Mesendoderm (in vitro differentiated cells): ENCODE results near the gene TP53AIP1.

ENCODE experiments used
- DNase-seq: peaks from one replicate; pipeline ENCODE4 v3.0.0; 2013
- H2AK5ac ChIP-seq: 2 replicates; pipeline ENCODE4 v1.6.1; 2013; ENCODE audit warnings: low read length, inconsistent platforms
- H2BK120ac ChIP-seq: 2 replicates; pipeline ENCODE4 v1.6.1; 2013; ENCODE audit warnings: low read depth, mild to moderate bottlenecking, low read length, moderate library complexity, mixed read lengths
- H2BK15ac ChIP-seq: replicated peaks from 2 replicates; pipeline ENCODE4 v1.6.1; 2013; ENCODE audit warnings: low read depth, mild to moderate bottlenecking, moderate library complexity
- H2BK5ac ChIP-seq: 2 replicates; pipeline ENCODE4 v1.6.1; 2013; ENCODE audit warnings: low read length, inconsistent platforms
- H3K18ac ChIP-seq: 2 replicates; pipeline ENCODE4 v1.6.1; 2013; ENCODE audit warnings: mild to moderate bottlenecking, low read length, mixed read lengths
- H3K23ac ChIP-seq: one replicate; pipeline ENCODE4 v1.6.1; 2013; ENCODE audit warnings: low read length
- H3K27ac ChIP-seq: 2 replicates; pipeline ENCODE4 v1.5.1; 2013; ENCODE audit warnings: low read depth, mild to moderate bottlenecking, inconsistent platforms, low read length, moderate library complexity
- H3K27me3 ChIP-seq: 2 replicates; pipeline ENCODE4 v1.6.1; 2013; ENCODE audit warnings: low read length, control low read depth, mild to moderate bottlenecking, inconsistent platforms; ENCODE audit not compliant: insufficient read depth, poor library complexity
- H3K36me3 ChIP-seq: 2 replicates; pipeline ENCODE4 v1.6.1; 2013; ENCODE audit warnings: low read length, inconsistent platforms; ENCODE audit not compliant: control insufficient read depth, insufficient read depth
- H3K4ac ChIP-seq: one replicate; pipeline ENCODE4 v1.6.1; 2013; ENCODE audit warnings: low read depth, mild to moderate bottlenecking, low read length, moderate library complexity
- H3K4me1 ChIP-seq: 2 replicates; pipeline ENCODE4 v1.6.1; 2013; ENCODE audit warnings: low read depth, low read length, inconsistent platforms; ENCODE audit not compliant: control insufficient read depth
- H3K4me2 ChIP-seq: 2 replicates; pipeline ENCODE4 v1.6.1; 2013; ENCODE audit warnings: low read length
- H3K4me3 ChIP-seq: 2 replicates; pipeline ENCODE4 v1.5.1; 2013; ENCODE audit warnings: mild to moderate bottlenecking, low read length
- H3K56ac ChIP-seq: one replicate; pipeline ENCODE4 v1.6.1; 2013; ENCODE audit warnings: low read length
- H3K79me1 ChIP-seq: 2 replicates; pipeline ENCODE4 v1.6.1; 2013; ENCODE audit warnings: low read length, inconsistent platforms
- H3K79me2 ChIP-seq: 2 replicates; pipeline ENCODE4 v1.6.1; 2013; ENCODE audit warnings: mild to moderate bottlenecking, low read length; ENCODE audit not compliant: control insufficient read depth, insufficient read depth
- H3K9ac ChIP-seq: 2 replicates; pipeline ENCODE4 v1.6.1; 2013; ENCODE audit warnings: low read length, inconsistent platforms
- H4K5ac ChIP-seq: one replicate; pipeline ENCODE4 v1.6.1; 2013; ENCODE audit warnings: low read length
- H4K8ac ChIP-seq: one replicate; pipeline ENCODE4 v1.6.1; 2013; ENCODE audit warnings: low read depth, mild to moderate bottlenecking, control low read depth, low read length, moderate library complexity
- WGBS: extraction: QIAGEN DNeasy Blood & Tissue Kit; methylation state at CpG from one replicate; pipeline ENCODE4 v1.1.7; 2013; ENCODE audit warnings: low lambda C conversion rate, missing lambda C conversion rate; ENCODE audit not compliant: insufficient coverage; ENCODE audit errors: extremely low coverage; 5-methylcytosine and 5-hydroxymethylcytosine counted together

TP53AIP1 gene

GRCh38 chr11:128898580-128899344, 43.9 kb downstream of the TP53AIP1 start:
- Histone ChIP-seq H2AK5ac (no peak overlapping the region), H2BK120ac (no peak overlapping the region), H3K23ac (no peak overlapping the region), H4K8ac (no peak overlapping the region), H3K4me2 (no peak overlapping the region), H3K4me1 (peaks cover 12% of the 10 kb centered on the region), H2BK5ac (no peak overlapping the region), H2BK15ac (no peak overlapping the region), H3K27ac (no peak overlapping the region), H3K79me1 (no peaks in the 10 kb centered on the region), H3K36me3 (no peaks in the 10 kb centered on the region), H3K9ac (no peak overlapping the region), H3K18ac (no peak overlapping the region), H3K4ac (no peak overlapping the region), H3K79me2 (no peaks in the 10 kb centered on the region), H4K5ac (no peak overlapping the region), H3K4me3 (no peak overlapping the region), H3K56ac (no peak overlapping the region), H3K27me3 (peaks cover 29% of the 10 kb centered on the region)
- WGBS = no CpG with 5 or more reads among the region's 13 CpGs
- DNase-seq = no peak

GRCh38 chr11:128897826-128898225, 44.8 kb downstream of the TP53AIP1 start:
- Histone ChIP-seq H4K5ac (no peak overlapping the region), H3K79me1 (no peaks in the 10 kb centered on the region), H3K4ac (no peak overlapping the region), H3K36me3 (no peaks in the 10 kb centered on the region), H2BK15ac (no peak overlapping the region), H4K8ac (no peak overlapping the region), H2AK5ac (no peak overlapping the region), H3K9ac (no peak overlapping the region), H3K4me2 (no peak overlapping the region), H2BK5ac (no peak overlapping the region), H2BK120ac (no peak overlapping the region), H3K4me1 (peaks cover 8% of the 10 kb centered on the region), H3K27ac (no peak overlapping the region), H3K56ac (no peak overlapping the region), H3K79me2 (no peaks in the 10 kb centered on the region), H3K4me3 (no peak overlapping the region), H3K18ac (no peak overlapping the region), H3K27me3 (peaks cover 29% of the 10 kb centered on the region), H3K23ac (no peak overlapping the region)
- no CpG with 5 or more reads among the region's 1 CpG for WGBS
- no peak for DNase-seq

- Histone ChIP-seq H2BK120ac (no peak overlapping the region), H3K36me3 (no peaks in the 10 kb centered on the region), H3K23ac (no peak overlapping the region), H3K18ac (no peak overlapping the region), H3K56ac (no peak overlapping the region), H3K27me3 (peaks cover 21% of the 10 kb centered on the region), H3K79me2 (no peaks in the 10 kb centered on the region), H3K4me3 (no peak overlapping the region), H2AK5ac (no peak overlapping the region), H3K4me2 (no peak overlapping the region), H3K27ac (no peak overlapping the region), H3K79me1 (no peaks in the 10 kb centered on the region), H2BK15ac (no peak overlapping the region), H4K8ac (no peak overlapping the region), H2BK5ac (no peak overlapping the region), H3K9ac (no peak overlapping the region), H4K5ac (no peak overlapping the region), H3K4ac (no peak overlapping the region), H3K4me1 (peaks cover 2% of the 10 kb centered on the region)
- DNase-seq = no peak
- WGBS = no CpG with 5 or more reads among the region's 2 CpGs
Measured at GRCh38 chr11:128896356-128896755, 46.3 kb downstream of the TP53AIP1 start.

GRCh38 chr11:128895526-128895925, 47.1 kb downstream of the TP53AIP1 start:
- no CpG with 5 or more reads among the region's 9 CpGs for WGBS
- Histone ChIP-seq H4K5ac (no peak overlapping the region), H3K18ac (no peak overlapping the region), H2BK15ac (no peak overlapping the region), H3K27ac (no peak overlapping the region), H3K36me3 (no peaks in the 10 kb centered on the region), H3K56ac (no peak overlapping the region), H3K27me3 (peaks cover 17% of the 10 kb centered on the region), H3K4me2 (no peak overlapping the region), H2BK120ac (no peak overlapping the region), H3K4ac (no peak overlapping the region), H2BK5ac (no peak overlapping the region), H2AK5ac (no peak overlapping the region), H3K4me1 (peaks cover 2% of the 10 kb centered on the region), H3K4me3 (no peak overlapping the region), H3K79me1 (no peaks in the 10 kb centered on the region), H3K9ac (no peak overlapping the region), H3K79me2 (no peaks in the 10 kb centered on the region), H3K23ac (no peak overlapping the region), H4K8ac (no peak overlapping the region)
- DNase-seq = no peak

GRCh38 chr11:128894685-128895084, 48.0 kb downstream of the TP53AIP1 start:
- peaks cover 2% of the 10 kb centered on the region for H3K4me1 ChIP-seq
- no peaks in the 10 kb centered on the region for H3K79me1 ChIP-seq
- H3K4me2 ChIP-seq = no peak overlapping the region
- H4K5ac ChIP-seq = no peak overlapping the region
- no CpG with 5 or more reads among the region's 6 CpGs for WGBS
- no peak overlapping the region for H3K27ac ChIP-seq
- no peak overlapping the region for H2AK5ac ChIP-seq
- no peak overlapping the region for H3K9ac ChIP-seq
- no peak overlapping the region for H3K23ac ChIP-seq
- H3K79me2 ChIP-seq = no peaks in the 10 kb centered on the region
- H3K4me3 ChIP-seq = no peak overlapping the region
- no peaks in the 10 kb centered on the region for H3K36me3 ChIP-seq
- no peak overlapping the region for H3K56ac ChIP-seq
- no peak overlapping the region for H3K18ac ChIP-seq
- no peak overlapping the region for H4K8ac ChIP-seq
- no peak for DNase-seq
- no peak overlapping the region for H3K4ac ChIP-seq
- H2BK15ac ChIP-seq = no peak overlapping the region
- H2BK5ac ChIP-seq = no peak overlapping the region
- H3K27me3 ChIP-seq = peaks cover 15% of the 10 kb centered on the region
- no peak overlapping the region for H2BK120ac ChIP-seq

- Histone ChIP-seq H2AK5ac (no peak overlapping the region), H3K79me2 (no peaks in the 10 kb centered on the region), H2BK15ac (no peak overlapping the region), H3K56ac (no peak overlapping the region), H4K5ac (no peak overlapping the region), H3K9ac (no peak overlapping the region), H3K23ac (no peak overlapping the region), H3K4me2 (no peak overlapping the region), H3K4me3 (no peak overlapping the region), H4K8ac (no peak overlapping the region), H2BK120ac (no peak overlapping the region), H2BK5ac (no peak overlapping the region), H3K4me1 (peaks cover 2% of the 10 kb centered on the region), H3K27ac (no peak overlapping the region), H3K79me1 (no peaks in the 10 kb centered on the region), H3K4ac (no peak overlapping the region), H3K18ac (no peak overlapping the region), H3K36me3 (no peaks in the 10 kb centered on the region), H3K27me3 (peaks cover 16% of the 10 kb centered on the region)
- DNase-seq = no peak
- no CpG with 5 or more reads among the region's 3 CpGs for WGBS
Measured at GRCh38 chr11:128894286-128894681, 48.4 kb downstream of the TP53AIP1 start.
